Endodermal cell (in vitro differentiated cells): ENCODE results near the gene SPAG4. TPM values are rescaled to one million over a fixed set of nuclear protein-coding genes. Genes with fewer than 3 reads are reported as not detected.

ENCODE experiments used
- DNase-seq: peaks from one replicate; pipeline ENCODE4 v3.0.0-alpha.2; 2017
- H3K27ac ChIP-seq: 2 replicates; pipeline ENCODE4 v1.5.1; 2013; ENCODE audit warnings: mild to moderate bottlenecking, low read depth, low read length, moderate library complexity
- H3K27me3 ChIP-seq: 2 replicates; pipeline ENCODE4 v1.6.1; 2013; ENCODE audit warnings: mild to moderate bottlenecking, low read length, moderate library complexity; ENCODE audit not compliant: insufficient read depth, control insufficient read depth, poor library complexity, severe bottlenecking
- H3K36me3 ChIP-seq: 2 replicates; pipeline ENCODE4 v1.7.0; 2013; ENCODE audit warnings: mild to moderate bottlenecking, low read length, moderate library complexity; ENCODE audit not compliant: control insufficient read depth, insufficient read depth
- H3K4me1 ChIP-seq: one replicate; pipeline ENCODE4 v1.7.0; 2013; ENCODE audit warnings: low read length; ENCODE audit not compliant: control insufficient read depth, insufficient read depth
- H3K4me3 ChIP-seq: 2 replicates; pipeline ENCODE4 v1.5.1; 2013; ENCODE audit warnings: mild to moderate bottlenecking, low read length, moderate library complexity
- H3K9ac ChIP-seq: 2 replicates; pipeline ENCODE4 v1.6.1; 2013; ENCODE audit warnings: mild to moderate bottlenecking, low read length, moderate library complexity; ENCODE audit not compliant: poor library complexity, severe bottlenecking; ENCODE audit errors: extremely low read depth
- H3K9me3 ChIP-seq: 2 replicates; pipeline ENCODE4 v1.6.1; 2013; ENCODE audit warnings: mild to moderate bottlenecking, low read length, moderate library complexity; ENCODE audit not compliant: control insufficient read depth
- H3K27ac Mint-ChIP-seq: 2 replicates; pipeline ENCODE4 v1.8.0; 2020; ENCODE audit warnings: mixed read lengths
- H3K27me3 Mint-ChIP-seq: 2 replicates; pipeline ENCODE4 v1.8.0; 2021; ENCODE audit warnings: mild to moderate bottlenecking, mixed read lengths; ENCODE audit not compliant: insufficient read depth
- H3K36me3 Mint-ChIP-seq: 2 replicates; pipeline ENCODE4 v1.8.0; 2020; ENCODE audit warnings: low read depth, mixed read lengths
- H3K4me1 Mint-ChIP-seq: 2 replicates; pipeline ENCODE4 v1.8.0; 2020; ENCODE audit warnings: mixed read lengths
- H3K4me3 Mint-ChIP-seq: 2 replicates; pipeline ENCODE4 v1.8.0; 2020; ENCODE audit warnings: mild to moderate bottlenecking, moderate library complexity, mixed read lengths
- H3K9me3 Mint-ChIP-seq: 2 replicates; pipeline ENCODE4 v1.8.0; 2020; ENCODE audit warnings: mild to moderate bottlenecking, mixed read lengths
- CTCF ChIP-seq: fragments of 200-600 bp; sonication (generic); conservative IDR thresholded peaks from 2 replicates; pipeline ENCODE4 v1.5.0; 2021; ENCODE audit warnings: antibody characterized with exemption, mild to moderate bottlenecking
- WGBS, 2 experiments: methylation state at CpG; one replicate each; pipeline versions ENCODE4 v1.1.5 to v1.1.7; 2013; ENCODE audit warnings: missing lambda C conversion rate in 2 of 2, mixed read lengths in 1 of 2; ENCODE audit not compliant: insufficient coverage in 1 of 2, insufficient read length in 1 of 2; 5-methylcytosine and 5-hydroxymethylcytosine counted together
- total RNA-seq, 2 donors: library from RNA; stranded (reverse); fragmentation: NEBNext Ultra II Directional in 1 of 2; extraction: Animal tissue kit (Norgen Biotek cat#: 25700) in 1 of 2; gene quantifications; 2 replicates in 1 of 2; 3 replicates in 1 of 2; pipeline ENCODE4 v1.2.1, GENCODE V29; 2021

Gene SPAG4
- total RNA-seq, 2 donors from 2014 or later: 1.7 to 3.5 TPM

DNA sequence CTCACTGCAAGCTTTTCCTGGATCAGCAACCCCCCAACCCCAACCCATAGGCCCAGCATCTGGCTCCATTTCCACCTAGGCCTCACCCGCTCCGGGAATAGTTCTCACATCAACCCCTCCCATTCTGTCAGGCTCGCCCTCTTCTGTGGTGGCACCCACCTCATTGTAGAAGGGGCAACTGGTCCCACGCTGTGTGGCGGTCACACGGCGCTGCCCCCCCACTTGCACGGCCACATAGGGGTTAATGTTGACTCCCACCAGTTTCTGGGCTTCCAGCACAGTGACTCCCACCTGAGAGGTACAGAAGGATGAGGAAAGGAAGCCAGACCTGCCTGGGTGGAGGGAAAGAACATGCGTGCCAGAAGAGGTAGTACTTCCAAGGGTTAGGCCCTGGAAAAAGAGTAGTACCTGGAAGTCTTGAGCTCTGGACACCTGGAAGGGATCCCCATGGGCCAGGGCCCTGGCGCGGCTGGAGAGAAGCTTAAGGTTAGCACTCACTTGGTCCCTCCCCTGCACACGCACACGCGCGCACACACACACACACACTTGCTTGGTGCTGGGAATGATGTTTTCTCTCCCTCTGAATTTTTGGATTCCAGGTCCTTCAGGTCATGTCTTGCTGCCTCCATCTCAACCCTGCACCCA, 12.7 kb upstream of the SPAG4 start:
- Mint-ChIP-seq H3K4me3 (no peak overlapping the region), H3K36me3 (no peaks in the 10 kb centered on the region), H3K4me1 (peaks cover 6% of the 10 kb centered on the region), H3K27me3 (peaks cover 72% of the 10 kb centered on the region), H3K27ac (no peak overlapping the region), H3K9me3 (no peaks in the 10 kb centered on the region)
- no peak overlapping the region for H3K9ac ChIP-seq
- H3K9me3 ChIP-seq: no peaks in the 10 kb centered on the region
- no peaks in the 10 kb centered on the region for H3K36me3 ChIP-seq
- H3K27me3 ChIP-seq: peaks cover 57% of the 10 kb centered on the region
- no peak overlapping the region for H3K4me3 ChIP-seq
- 94 to 96% methylated on average over 9 to 15 of the region's 15 CpGs for WGBS, 2 experiments
- no peak for TF ChIP-seq CTCF
- DNase-seq: no peak
- no peak overlapping the region for H3K27ac ChIP-seq
- H3K4me1 ChIP-seq: no peaks in the 10 kb centered on the region

DNA sequence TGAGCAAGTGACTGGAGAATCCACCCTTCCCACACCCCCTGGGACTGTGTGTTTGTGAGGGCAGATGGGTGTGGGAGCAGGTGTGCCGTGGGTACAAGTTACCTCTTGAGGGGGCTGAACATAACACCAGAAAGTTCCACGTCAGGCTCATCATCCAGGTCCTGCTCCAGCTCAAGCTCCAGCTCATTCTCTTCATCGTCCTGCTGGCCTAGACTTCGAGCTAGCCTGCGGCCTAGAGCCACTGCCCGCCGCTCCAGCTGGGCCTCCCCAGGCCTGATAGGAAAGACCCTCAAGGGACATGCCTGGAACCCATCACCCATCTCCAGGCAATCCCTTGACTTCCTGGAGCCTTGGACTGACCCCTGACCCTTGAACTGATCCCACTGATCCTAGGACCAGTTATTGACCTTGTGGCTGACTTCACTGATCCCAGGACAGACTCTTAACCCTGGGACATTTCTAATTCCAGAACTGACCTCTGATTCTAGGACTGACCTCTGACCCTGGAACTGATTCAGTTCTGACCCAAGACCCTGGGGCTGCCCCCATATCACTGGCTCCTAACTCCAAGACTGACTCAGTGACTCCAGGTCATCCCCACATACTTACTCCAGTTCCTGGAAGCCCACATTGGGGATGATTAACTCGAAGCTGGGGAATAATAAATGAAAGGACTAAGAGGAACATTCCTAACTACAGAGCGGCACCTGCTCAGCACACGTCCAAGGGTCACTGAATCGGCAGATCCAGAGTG, 11.8 kb upstream of the SPAG4 start:
- Histone ChIP-seq H3K9me3 (no peaks in the 10 kb centered on the region), H3K4me1 (no peaks in the 10 kb centered on the region), H3K4me3 (no peak overlapping the region), H3K9ac (no peak overlapping the region), H3K27ac (no peak overlapping the region), H3K27me3 (peaks cover 48% of the 10 kb centered on the region), H3K36me3 (no peaks in the 10 kb centered on the region)
- Mint-ChIP-seq H3K36me3 (no peaks in the 10 kb centered on the region), H3K27me3 (peaks cover 65% of the 10 kb centered on the region), H3K4me3 (no peak overlapping the region), H3K27ac (no peak overlapping the region), H3K9me3 (no peaks in the 10 kb centered on the region), H3K4me1 (peaks cover 6% of the 10 kb centered on the region)
- no peak for DNase-seq
- no peak for TF ChIP-seq CTCF
- WGBS, 2 experiments: 93 to 94% methylated on average over 7 to 11 of the region's 11 CpGs

GRCh38 chr20:35604449-35604747, 11.2 kb upstream of the SPAG4 start:
- peaks cover 60% of the 10 kb centered on the region for H3K27me3 Mint-ChIP-seq

More at GRCh38 chr20:35604449-35604747, 11.2 kb upstream of the SPAG4 start:
- Histone ChIP-seq H3K36me3 (no peaks in the 10 kb centered on the region), H3K4me1 (no peaks in the 10 kb centered on the region), H3K9ac (no peak overlapping the region), H3K27me3 (peaks cover 48% of the 10 kb centered on the region), H3K9me3 (no peaks in the 10 kb centered on the region), H3K27ac (no peak overlapping the region), H3K4me3 (no peak overlapping the region)
- DNase-seq: peak; percentile 91
- no peak overlapping the region for H3K4me3 Mint-ChIP-seq
- no peaks in the 10 kb centered on the region for H3K36me3 Mint-ChIP-seq
- H3K27ac Mint-ChIP-seq: no peak overlapping the region
- H3K4me1 Mint-ChIP-seq: peaks cover 6% of the 10 kb centered on the region
- TF ChIP-seq CTCF: peak; percentile 80
- WGBS, 2 experiments: 50 to 67% methylated on average over 1 to 4 of the region's 4 CpGs
- H3K9me3 Mint-ChIP-seq: no peaks in the 10 kb centered on the region
